BLaER1 treated with 17β-estradiol and CSF1 and Interleukin-3, amounts not matched to agents 10 nM and 100 nM (cell line): ENCODE data around the gene TRRAP.
"Not testable (repeated sequence)": the region's sequence is repeated elsewhere in the genome, so short reads cannot be mapped to it uniquely, and the experiment has no call there.

Source experiments
- H3K27ac ChIP-seq, 11 experiments: shearing (Covaris generic); formaldehyde crosslinking; 2 replicates each; pipeline ENCODE4 v1.8.1; 2022
- H3K27me3 ChIP-seq, 11 experiments: shearing (Covaris generic); formaldehyde crosslinking; 2 replicates each; pipeline ENCODE4 v1.8.1; 2022
- H3K36me3 ChIP-seq, 11 experiments: shearing (Covaris generic); formaldehyde crosslinking; 2 replicates each; pipeline ENCODE4 v1.8.1; 2022
- H3K4me1 ChIP-seq, 10 experiments: shearing (Covaris generic); formaldehyde crosslinking; 2 replicates each; pipeline ENCODE4 v1.8.1; 2022
- H3K4me2 ChIP-seq, 11 experiments: shearing (Covaris generic); formaldehyde crosslinking; 2 replicates each; pipeline ENCODE4 v1.8.1; 2022
- H3K4me3 ChIP-seq, 10 experiments: shearing (Covaris generic); formaldehyde crosslinking; 2 replicates each; pipeline ENCODE4 v1.8.1; 2022
- H3K9ac ChIP-seq, 11 experiments: shearing (Covaris generic); formaldehyde crosslinking; 2 replicates each; pipeline ENCODE4 v1.8.1; 2022
- H3K9me3 ChIP-seq, 11 experiments: shearing (Covaris generic); formaldehyde crosslinking; replicated peaks in 1 of 11; 2 replicates each; pipeline ENCODE4 v1.8.1; 2022
- H4K20me1 ChIP-seq, 11 experiments: shearing (Covaris generic); formaldehyde crosslinking; 2 replicates each; pipeline ENCODE4 v1.8.1; 2022
- Cebpa-rat ChIP-seq, 11 experiments: shearing (Covaris generic); IDR thresholded peaks; 2 replicates each; pipeline ENCODE4 v1.8.1; 2022

Gene TRRAP

GRCh38 chr7:99037327-99037940 is 159.1 kb downstream of the TRRAP start:
- Histone ChIP-seq H3K4me3 (no peak overlapping the region), H3K9me3 (no peaks in the 10 kb centered on the region), H3K4me1 (peaks cover 34 to 89% (median 70%) of the 10 kb centered on the region in 10 experiments), H3K27me3 (no peaks in the 10 kb centered on the region), H4K20me1 (peaks cover 7 to 85% (median 49%) of the 10 kb centered on the region in 11 experiments; a peak in 21 of 22 replicates), H3K9ac (peak overlapping the region in 5 of 11 experiments; percentile 13 to 80 (median 55); a peak in 5 of 22 replicates), H3K36me3 (peaks cover 83 to 99% (median 88%) of the 10 kb centered on the region in 11 experiments), H3K4me2 (peak overlapping the region in 9 of 11 experiments; percentile 72 to 95 (median 86); a peak in 17 of 22 replicates), H3K27ac (peak overlapping the region in 2 of 11 experiments; percentile 76; a peak in 5 of 22 replicates)
- no peak for TF ChIP-seq Cebpa-rat (IDR thresholded peaks at IDR 0.05)

- no peaks in the 10 kb centered on the region for H3K27me3 ChIP-seq
- no peaks in the 10 kb centered on the region for H3K9me3 ChIP-seq
- TF ChIP-seq Cebpa-rat (IDR thresholded peaks at IDR 0.05) = no peak
- H3K4me1 ChIP-seq = peaks cover 34 to 82% (median 64%) of the 10 kb centered on the region in 10 experiments
- no peak overlapping the region for H3K4me3 ChIP-seq
- peak overlapping the region in 2 of 11 experiments; percentile 27 to 76; a peak in 1 of 22 replicates for H3K27ac ChIP-seq
- H3K36me3 ChIP-seq = peaks cover 83 to 99% (median 88%) of the 10 kb centered on the region in 11 experiments
- H4K20me1 ChIP-seq = peaks cover 7 to 85% (median 49%) of the 10 kb centered on the region in 11 experiments; a peak in 21 of 22 replicates
- H3K4me2 ChIP-seq = peak overlapping the region in 5 of 11 experiments; percentile 86 to 95 (median 94); a peak in 9 of 22 replicates
- peak overlapping the region in 4 of 11 experiments; percentile 13 to 80 (median 27); a peak in 2 of 22 replicates for H3K9ac ChIP-seq
Observed at GRCh38 chr7:99038086-99038855, 159.9 kb downstream of the TRRAP start.

GRCh38 chr7:99039384-99039891 is 161.1 kb downstream of the TRRAP start:
- H3K4me2 ChIP-seq = no peak overlapping the region; a peak in 1 of 22 replicates
- peaks cover 7 to 82% (median 42%) of the 10 kb centered on the region in 11 experiments; a peak in 20 of 22 replicates for H4K20me1 ChIP-seq
- no peak overlapping the region for H3K27ac ChIP-seq
- H3K36me3 ChIP-seq = peaks cover 83 to 99% (median 88%) of the 10 kb centered on the region in 11 experiments
- H3K9ac ChIP-seq = peak overlapping the region in 1 of 11 experiments; percentile 13; a peak in 1 of 22 replicates
- H3K27me3 ChIP-seq = no peaks in the 10 kb centered on the region
- no peaks in the 10 kb centered on the region for H3K9me3 ChIP-seq
- H3K4me1 ChIP-seq = peaks cover 29 to 71% (median 52%) of the 10 kb centered on the region in 10 experiments
- no peak for TF ChIP-seq Cebpa-rat (IDR thresholded peaks at IDR 0.05)
- no peak overlapping the region for H3K4me3 ChIP-seq

DNA sequence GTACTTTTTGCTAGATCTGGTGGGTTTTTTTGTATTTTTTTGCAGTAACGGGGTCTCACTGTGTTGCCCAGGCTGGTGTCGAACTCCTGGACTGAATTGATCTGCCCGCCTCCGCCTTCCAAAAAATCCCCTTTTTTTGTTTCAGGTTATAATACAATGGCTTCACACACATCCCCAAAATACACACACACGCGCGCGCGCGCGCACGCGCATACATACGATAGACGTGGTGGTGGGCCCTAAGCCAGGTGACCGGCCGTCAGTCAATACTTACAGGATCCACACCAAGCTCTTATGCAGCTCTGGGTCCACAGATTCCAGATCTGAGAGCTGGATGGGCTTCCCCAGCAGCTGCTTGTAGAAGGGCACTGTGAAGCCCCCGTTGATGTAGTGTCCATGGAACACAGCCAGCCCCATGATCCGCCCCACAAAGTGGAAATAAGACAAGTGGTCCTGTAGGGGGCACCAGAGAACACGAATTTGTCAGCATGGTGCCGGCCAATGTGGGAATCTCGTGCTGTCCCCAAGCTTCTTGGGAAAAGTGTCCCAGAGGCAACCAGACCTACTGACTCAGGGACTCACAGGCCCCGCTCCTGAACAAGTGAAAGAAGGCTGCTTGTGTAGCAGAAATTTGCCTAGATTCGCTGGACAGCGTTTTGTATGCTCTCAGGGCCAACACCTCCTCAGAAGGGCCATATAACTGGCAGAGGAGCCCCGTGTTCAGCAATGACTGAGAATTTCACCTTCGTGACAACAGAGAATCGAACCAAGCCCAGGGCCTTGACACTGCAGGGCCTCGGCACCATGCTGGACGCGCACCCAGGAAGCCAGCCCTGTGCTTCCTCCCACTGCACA is 162.0 kb downstream of the TRRAP start:
- Histone ChIP-seq H3K9me3 (no peaks in the 10 kb centered on the region), H3K27ac (peak overlapping the region in 6 of 11 experiments; percentile 26 to 48 (median 40); a peak in 11 of 22 replicates), H4K20me1 (peaks cover 7 to 82% (median 34%) of the 10 kb centered on the region in 11 experiments; a peak in 20 of 22 replicates), H3K4me1 (peaks cover 21 to 62% (median 43%) of the 10 kb centered on the region in 10 experiments), H3K4me2 (peak overlapping the region; percentile 5 to 54 (median 33); a peak in 15 of 22 replicates), H3K4me3 (no peak overlapping the region), H3K27me3 (no peaks in the 10 kb centered on the region), H3K9ac (peak overlapping the region in 8 of 11 experiments; percentile 13 to 47 (median 28); a peak in 6 of 22 replicates), H3K36me3 (peaks cover 83 to 99% (median 88%) of the 10 kb centered on the region in 11 experiments)
- no peak for TF ChIP-seq Cebpa-rat (IDR thresholded peaks at IDR 0.05)

- Histone ChIP-seq H3K4me2 (no peak overlapping the region), H3K4me1 (peaks cover 9 to 50% (median 31%) of the 10 kb centered on the region in 10 experiments), H3K27ac (no peak overlapping the region), H3K9ac (no peak overlapping the region), H3K27me3 (no peaks in the 10 kb centered on the region), H3K4me3 (no peak overlapping the region), H3K36me3 (peaks cover 92 to 100% (median 98%) of the 10 kb centered on the region in 11 experiments), H4K20me1 (peaks cover 2 to 77% (median 23%) of the 10 kb centered on the region in 11 experiments; a peak in 20 of 22 replicates), H3K9me3 (no peaks in the 10 kb centered on the region)
- no peak for TF ChIP-seq Cebpa-rat (IDR thresholded peaks at IDR 0.05)
Observed at GRCh38 chr7:99041526-99041925, 163.2 kb downstream of the TRRAP start.

DNA sequence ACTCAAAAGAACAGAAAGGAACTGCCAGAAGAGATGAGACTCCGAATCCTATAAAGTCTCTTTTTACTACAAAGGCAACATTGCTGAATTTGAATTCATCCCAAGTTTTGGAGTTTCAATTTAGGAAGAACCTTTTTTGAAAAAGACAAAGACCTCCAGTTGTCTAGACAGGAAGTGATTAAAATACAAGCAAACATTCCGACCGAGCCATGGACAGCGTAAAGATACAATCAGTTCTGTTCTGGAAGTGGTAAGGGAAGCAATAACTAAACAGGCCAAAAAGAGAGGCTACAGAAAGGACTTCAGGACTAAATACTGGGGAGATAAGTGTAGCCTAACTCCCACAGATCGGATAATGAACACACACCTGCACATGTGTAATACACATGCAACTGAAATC is 164.6 kb downstream of the TRRAP start:
- Histone ChIP-seq H3K36me3 (peaks cover 92 to 100% (median 100%) of the 10 kb centered on the region in 11 experiments), H3K4me2 (no peak overlapping the region), H3K4me1 (peaks cover 6 to 35% (median 17%) of the 10 kb centered on the region in 10 experiments; a peak in 19 of 20 replicates), H3K9ac (no peak overlapping the region), H3K27ac (no peak overlapping the region), H4K20me1 (peaks cover 0 to 76% (median 17%) of the 10 kb centered on the region in 11 experiments; a peak in 13 of 22 replicates), H3K27me3 (no peaks in the 10 kb centered on the region), H3K9me3 (no peaks in the 10 kb centered on the region), H3K4me3 (no peak overlapping the region)
- no peak for TF ChIP-seq Cebpa-rat (IDR thresholded peaks at IDR 0.05)

DNA sequence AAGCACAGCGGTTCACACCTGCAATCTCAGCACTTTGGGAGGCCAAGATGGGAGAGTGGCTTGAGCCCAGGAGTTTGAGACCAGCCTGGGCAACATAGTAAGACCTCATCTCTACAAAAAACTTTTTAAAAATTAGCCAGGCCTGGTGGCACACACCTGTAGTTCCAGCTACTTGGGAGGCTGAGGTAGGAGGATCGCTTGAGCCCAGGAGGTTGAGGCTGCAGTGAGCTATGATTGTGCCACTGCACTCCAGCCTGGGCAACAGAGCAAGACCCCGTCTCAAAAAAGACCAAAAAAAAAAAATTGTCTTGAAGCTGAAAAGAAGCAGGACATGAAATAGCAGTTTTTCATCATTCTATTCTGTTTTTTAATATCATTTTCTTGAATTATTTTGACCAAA is 166.5 kb downstream of the TRRAP start:
- peaks cover 96 to 100% (median 100%) of the 10 kb centered on the region in 11 experiments for H3K36me3 ChIP-seq
- not testable (repeated sequence) for H3K27me3 ChIP-seq, H3K9me3 ChIP-seq, H3K27ac ChIP-seq, H3K4me2 ChIP-seq, H3K9ac ChIP-seq, H3K4me3 ChIP-seq
- peaks cover 0 to 61% (median 13%) of the 10 kb centered on the region in 11 experiments; a peak in 12 of 22 replicates for H4K20me1 ChIP-seq
- peaks cover 6 to 18% (median 11%) of the 10 kb centered on the region in 10 experiments; a peak in 18 of 20 replicates for H3K4me1 ChIP-seq

DNA sequence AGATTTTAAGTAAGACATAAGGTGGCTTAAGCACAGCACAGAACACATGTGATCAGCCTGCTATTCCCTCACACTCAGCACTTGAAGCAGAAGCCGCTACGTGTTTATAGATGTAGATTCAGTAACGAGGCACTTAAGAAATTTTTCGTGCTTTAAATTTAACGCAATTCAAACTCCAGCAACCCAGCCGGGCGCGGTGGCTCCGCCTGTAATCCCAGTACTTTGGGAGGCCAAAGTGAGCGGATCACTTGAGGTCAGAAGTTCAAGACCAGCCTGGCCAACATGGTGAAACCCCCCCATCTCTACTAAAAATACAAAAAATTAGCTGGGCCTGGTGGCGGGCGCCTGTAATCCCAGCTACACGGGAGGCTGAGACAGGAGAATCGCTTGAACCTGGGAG is 167.9 kb downstream of the TRRAP start:
- not testable (repeated sequence) for H3K27me3 ChIP-seq, H3K4me2 ChIP-seq, H3K9ac ChIP-seq, H3K4me3 ChIP-seq, H3K9me3 ChIP-seq, H3K4me1 ChIP-seq, H3K27ac ChIP-seq
- Histone ChIP-seq H3K36me3 (peaks cover 99 to 100% (median 100%) of the 10 kb centered on the region in 11 experiments), H4K20me1 (peaks cover 0 to 47% (median 9%) of the 10 kb centered on the region in 11 experiments; a peak in 10 of 22 replicates)
